IMR-90 (cell line): Measurements from ENCODE around the gene DAPK1. TPM values are rescaled to one million over a fixed set of nuclear protein-coding genes. Genes with fewer than 3 reads are reported as not detected.

ENCODE experiments used
- ATAC-seq: fragments of 200-7000 bp; cut with Tn5 transposase; 2 replicates; pipeline ENCODE4 v1.9.1; 2020; ENCODE audit warnings: low read depth, mild to moderate bottlenecking, moderate library complexity
- BruUV-seq: library from RNA; stranded (reverse); fragments of 400-500 nt; replicated peaks from 2 replicates; lab custom pipeline; 2021; lab: Mats Ljungman, UMichigan
- CTCF ChIA-PET: fragments of 300-600 bp; formaldehyde crosslinking; extraction: SDS; loops from one replicate; lab custom pipeline; 2021; ENCODE audit warnings: antibody characterized with exemption; lab: Yijun Ruan, JAX
- POLR2A ChIA-PET: fragments of 300-600 bp; sonication (Branson Sonifier 250); formaldehyde crosslinking; loops from one replicate; lab custom pipeline; 2022; ENCODE audit warnings: antibody characterized with exemption; ENCODE audit not compliant: unreplicated experiment; lab: Charles Lee
- DNase-seq: peaks from one replicate; pipeline ENCODE4 v3.0.0; 2013
- H2AFZ ChIP-seq: replicated peaks from 2 replicates; pipeline ENCODE3; 2013; ENCODE audit warnings: low read length, mild to moderate bottlenecking; ENCODE audit not compliant: poor library complexity
- H2AK5ac ChIP-seq: 2 replicates; pipeline ENCODE4 v1.6.1; 2013; ENCODE audit warnings: low read depth, low read length, inconsistent platforms
- H2AK9ac ChIP-seq: replicated peaks from 2 replicates; pipeline ENCODE3; 2013; ENCODE audit warnings: mild to moderate bottlenecking, low read depth, low read length, moderate library complexity; ENCODE audit not compliant: poor library complexity
- H2BK120ac ChIP-seq: 2 replicates; pipeline ENCODE4 v1.6.1; 2013; ENCODE audit warnings: low read depth, low read length, inconsistent platforms
- H2BK15ac ChIP-seq: 3 replicates; pipeline ENCODE4 v1.6.1; 2013; ENCODE audit warnings: low read depth, low read length, inconsistent platforms
- H2BK20ac ChIP-seq: 2 replicates; pipeline ENCODE4 v1.6.1; 2013; ENCODE audit warnings: low read depth, mild to moderate bottlenecking, inconsistent platforms, low read length, moderate library complexity
- H2BK5ac ChIP-seq: 2 replicates; pipeline ENCODE4 v1.6.1; 2013; ENCODE audit warnings: mild to moderate bottlenecking, low read depth, low read length, inconsistent platforms; ENCODE audit not compliant: poor library complexity, severe bottlenecking
- H3K14ac ChIP-seq: replicated peaks from 2 replicates; pipeline ENCODE4 v1.6.1; 2013; ENCODE audit warnings: low read depth, low read length, inconsistent platforms
- H3K18ac ChIP-seq: 2 replicates; pipeline ENCODE4 v1.6.1; 2013; ENCODE audit warnings: low read depth, low read length, control low read depth
- H3K23ac ChIP-seq: 2 replicates; pipeline ENCODE4 v1.6.1; 2013; ENCODE audit warnings: low read depth, low read length, inconsistent platforms
- H3K27ac ChIP-seq: 2 replicates; pipeline ENCODE4 v1.5.1; 2013; ENCODE audit warnings: mild to moderate bottlenecking, control low read depth, low read length; ENCODE audit not compliant: insufficient read depth
- H3K27me3 ChIP-seq: 2 replicates; pipeline ENCODE4 v1.6.1; 2013; ENCODE audit warnings: low read length; ENCODE audit not compliant: control insufficient read depth, insufficient read depth
- H3K36me3 ChIP-seq: 2 replicates; pipeline ENCODE4 v1.6.1; 2013; ENCODE audit warnings: low read length, mixed read lengths; ENCODE audit not compliant: control insufficient read depth, insufficient read depth
- H3K4ac ChIP-seq: 2 replicates; pipeline ENCODE4 v1.6.1; 2013; ENCODE audit warnings: low read depth, low read length, inconsistent platforms
- H3K4me1 ChIP-seq: 2 replicates; pipeline ENCODE4 v1.6.1; 2013; ENCODE audit warnings: low read length, mixed read lengths; ENCODE audit not compliant: control insufficient read depth, insufficient read depth
- H3K4me2 ChIP-seq: 2 replicates; pipeline ENCODE4 v1.6.1; 2013; ENCODE audit warnings: low read depth, mild to moderate bottlenecking, control low read depth, low read length, moderate library complexity
- H3K4me3 ChIP-seq: 2 replicates; pipeline ENCODE4 v1.5.1; 2013; ENCODE audit warnings: low read depth, mild to moderate bottlenecking, control low read depth, low read length, moderate library complexity; ENCODE audit not compliant: insufficient read depth
- H3K56ac ChIP-seq: 2 replicates; pipeline ENCODE4 v1.6.1; 2013; ENCODE audit warnings: low read length, inconsistent platforms; ENCODE audit not compliant: insufficient read depth; ENCODE audit errors: extremely low read depth
- H3K79me1 ChIP-seq, 2 experiments: 2 replicates each; pipeline ENCODE4 v1.6.1; 2013; ENCODE audit warnings: low read length in 2 of 2, inconsistent platforms in 1 of 2, low read depth in 1 of 2
- H3K9ac ChIP-seq: 2 replicates; pipeline ENCODE4 v1.6.1; 2013; ENCODE audit warnings: low read depth, low read length, control low read depth
- H3K9me1 ChIP-seq: 2 replicates; pipeline ENCODE4 v1.6.1; 2013; ENCODE audit warnings: low read length, inconsistent platforms; ENCODE audit not compliant: insufficient read depth
- H3K9me3 ChIP-seq: 2 replicates; pipeline ENCODE4 v1.6.1; 2013; ENCODE audit warnings: low read length; ENCODE audit not compliant: control insufficient read depth, insufficient read depth
- H4K20me1 ChIP-seq: 2 replicates; pipeline ENCODE4 v1.6.1; 2013; ENCODE audit warnings: low read length, inconsistent platforms; ENCODE audit not compliant: insufficient read depth
- H4K5ac ChIP-seq: 2 replicates; pipeline ENCODE4 v1.6.1; 2013; ENCODE audit warnings: mild to moderate bottlenecking, low read depth, low read length, control low read depth
- H4K8ac ChIP-seq, 2 experiments: 2 replicates each; pipeline ENCODE4 v1.6.1; 2013; ENCODE audit warnings: low read depth in 2 of 2, low read length in 2 of 2, control low read depth in 1 of 2, inconsistent platforms in 1 of 2
- H4K91ac ChIP-seq: 2 replicates; pipeline ENCODE4 v1.6.1; 2013; ENCODE audit warnings: low read depth, low read length, inconsistent platforms; ENCODE audit not compliant: insufficient read depth
- BHLHE40 ChIP-seq: fragments of 150-350 bp; IDR thresholded peaks from 2 replicates; pipeline ENCODE4 v1.6.1; 2016; ENCODE audit warnings: mild to moderate bottlenecking, low read depth, low read length
- CEBPB ChIP-seq: IDR thresholded peaks from 2 replicates; pipeline ENCODE4 v1.6.1; 2012; ENCODE audit warnings: low read depth, low read length, improper control_type of control experiment
- CHD1 ChIP-seq: IDR thresholded peaks from 2 replicates; pipeline ENCODE4 v1.6.1; 2012; ENCODE audit warnings: low read depth, low read length, improper control_type of control experiment
- CTCF ChIP-seq: conservative IDR thresholded peaks from 2 replicates; pipeline ENCODE4 v1.5.1; 2012; ENCODE audit warnings: mild to moderate bottlenecking, low read depth, low read length, improper control_type of control experiment
- ELK1 ChIP-seq: fragments of 150-350 bp; IDR thresholded peaks from 2 replicates; pipeline ENCODE4 v1.6.1; 2016; ENCODE audit warnings: low read depth, mild to moderate bottlenecking, low read length, moderate library complexity, borderline replicate concordance
- FOS ChIP-seq: fragments of 150-350 bp; IDR thresholded peaks from 2 replicates; pipeline ENCODE4 v1.6.1; 2016; ENCODE audit warnings: low read depth, low read length
- MAZ ChIP-seq: IDR thresholded peaks from 2 replicates; pipeline ENCODE4 v1.6.1; 2012; ENCODE audit warnings: low read depth, mild to moderate bottlenecking, low read length, improper control_type of control experiment, moderate library complexity, borderline replicate concordance
- MXI1 ChIP-seq: IDR thresholded peaks from 2 replicates; pipeline ENCODE4 v1.6.1; 2012; ENCODE audit warnings: low read depth, mild to moderate bottlenecking, low read length, moderate library complexity, borderline replicate concordance
- NFE2L2 ChIP-seq: fragments of 150-350 bp; IDR thresholded peaks from 2 replicates; pipeline ENCODE4 v1.6.1; 2016; ENCODE audit warnings: low read depth, mild to moderate bottlenecking, low read length
- POLR2A ChIP-seq: IDR thresholded peaks from 2 replicates; pipeline ENCODE4 v1.6.1; 2012; ENCODE audit warnings: mild to moderate bottlenecking, low read depth, low read length
- RAD21 ChIP-seq: IDR thresholded peaks from 2 replicates; pipeline ENCODE4 v1.6.1; 2012; ENCODE audit warnings: low read length, improper control_type of control experiment
- RCOR1 ChIP-seq: IDR thresholded peaks from 2 replicates; pipeline ENCODE4 v1.6.1; 2012; ENCODE audit warnings: mild to moderate bottlenecking, low read length, improper control_type of control experiment; ENCODE audit not compliant: insufficient replicate concordance
- RFX5 ChIP-seq: IDR thresholded peaks from 2 replicates; pipeline ENCODE4 v1.8.0; 2012; ENCODE audit warnings: low read depth, mild to moderate bottlenecking, low read length, moderate library complexity
- SMC3 ChIP-seq: fragments of 150-350 bp; IDR thresholded peaks from 2 replicates; pipeline ENCODE4 v1.6.1; 2016; ENCODE audit warnings: low read depth, mild to moderate bottlenecking, antibody characterized with exemption, low read length, moderate library complexity
- USF2 ChIP-seq: fragments of 150-350 bp; IDR thresholded peaks from 2 replicates; pipeline ENCODE4 v1.6.1; 2017; ENCODE audit warnings: mild to moderate bottlenecking, antibody characterized with exemption, low read length, low read depth
- WGBS, 2 experiments: methylation state at CpG; one replicate each; pipeline versions ENCODE4 v1.1.5 to v1.1.7; 2013; ENCODE audit warnings: missing lambda C conversion rate in 2 of 2; ENCODE audit not compliant: insufficient read length in 1 of 2; ENCODE audit errors: extremely low coverage in 2 of 2; 5-methylcytosine and 5-hydroxymethylcytosine counted together
- dilution Hi-C: fragments of 300-500 bp; cut with HindIII; formaldehyde crosslinking; loops from one replicate; pipeline ENCODE4 v1.14.3; 2018; ENCODE audit warnings: low sequenced_read_pairs; ENCODE audit not compliant: unreplicated experiment
- in situ Hi-C: fragments of 300-500 bp; cut with MboI; formaldehyde crosslinking; loops from 3 replicates; pipeline ENCODE4 v1.14.3; 2019; ENCODE audit warnings: low sequenced_read_pairs, inconsistent platforms, mixed read lengths
- intact Hi-C: fragments of 100-400 bp; cut with micrococcal nuclease; formaldehyde crosslinking; loops from 2 replicates; pipeline ENCODE4 v1.10.0; 2022
- polyA plus RNA-seq, 3 experiments: library from polyadenylated mRNA; depleted of rRNA; stranded (reverse); fragments of >200 nt; gene quantifications; 2 replicates each; pipeline ENCODE4 v1.2.3, GENCODE V29; 2012; ENCODE audit warnings: low replicate concordance in 1 of 3
- total RNA-seq: library from RNA; depleted of rRNA; stranded (reverse); fragments of >200 nt; gene quantifications from 2 replicates; pipeline ENCODE4 v1.2.3, GENCODE V29; 2012

DAPK1 gene
- total and polyA plus RNA-seq, 2 of the 4 experiments (the other 2 are of a cell fraction) = under 0.01 to 0.03 TPM

GRCh38 chr9:87611776-87612175 is 114.1 kb downstream of the DAPK1 start:
- H2BK120ac ChIP-seq = no peak overlapping the region
- in situ Hi-C loops (no loop called here), dilution Hi-C loops (no loop called here), intact Hi-C loops (no loop called here)
- no peak overlapping the region for H3K27ac ChIP-seq
- no peak overlapping the region for H3K23ac ChIP-seq
- no peak overlapping the region for H4K5ac ChIP-seq
- no peak overlapping the region for H3K14ac ChIP-seq
- H3K27me3 ChIP-seq = peaks cover 2% of the 10 kb centered on the region; the same call in 1 of the 2 replicates
- no peak for DNase-seq
- H3K9me3 ChIP-seq = no peaks in the 10 kb centered on the region
- no peak overlapping the region for H3K4ac ChIP-seq
- no peak overlapping the region for H3K56ac ChIP-seq
- H2AFZ ChIP-seq = no peak overlapping the region
- ChIA-PET CTCF (no interaction called here), POLR2A (no interaction called here)
- no peak overlapping the region for H3K18ac ChIP-seq
- no CpG with 5 or more reads among the region's 4 CpGs for WGBS, 2 experiments
- no peak overlapping the region for H3K4me3 ChIP-seq
- H3K9ac ChIP-seq = no peak overlapping the region
- H2AK9ac ChIP-seq = no peak overlapping the region
- H3K36me3 ChIP-seq = no peaks in the 10 kb centered on the region
- H2BK20ac ChIP-seq = no peak overlapping the region
- TF ChIP-seq MAZ (no peak), POLR2A (no peak), NFE2L2 (no peak), SMC3 (no peak), ELK1 (no peak), FOS (no peak), CHD1 (no peak), CEBPB (no peak), CTCF (no peak), RFX5 (no peak), MXI1 (no peak), USF2 (no peak), RAD21 (no peak), BHLHE40 (no peak), RCOR1 (no peak)
- ATAC-seq = no peak
- no peak overlapping the region for H3K4me2 ChIP-seq
- no peaks in the 10 kb centered on the region for H3K79me1 ChIP-seq
- no peaks in the 10 kb centered on the region for H3K9me1 ChIP-seq
- no peak overlapping the region for H4K8ac ChIP-seq
- H2AK5ac ChIP-seq = no peak overlapping the region
- H4K91ac ChIP-seq = no peak overlapping the region
- no peaks in the 10 kb centered on the region for H4K20me1 ChIP-seq
- BruUV-seq = no TSS peak
- no peak overlapping the region for H2BK15ac ChIP-seq
- H2BK5ac ChIP-seq = no peak overlapping the region
- H3K4me1 ChIP-seq = peaks cover 3% of the 10 kb centered on the region
